Heart left ventricle (tissue), 13 donors: ENCODE data around the gene DOCK1.

Experiments
- CTCF ChIP-seq, 12 donors: fragments of 200-600 bp; sonication (generic) in 4 of 12; IDR thresholded peaks; one replicate each; pipeline versions ENCODE4 v1.5.0 to v1.8.0; 2018 to 2022; ENCODE audit warnings: antibody characterized with exemption in 12 of 12, mild to moderate bottlenecking in 5 of 12
- POLR2A ChIP-seq, 2 donors: fragments of 450-650 bp; IDR thresholded peaks; one replicate each; pipeline ENCODE4 v1.6.1; 2017; ENCODE audit warnings: antibody characterized with exemption in 2 of 2, mild to moderate bottlenecking in 2 of 2, moderate library complexity in 2 of 2
- donor health status: ischemic (EF 13 %, LVEDD 7.1; RV severe dilation, severe dysfunction).
- donor health status: DM: no; HTN: yes; CAD: no.
- donor health status: DM: no; HTN: no; CAD: no.
- donor health status: ischemic (EF 25% LVEDD 6.9; RV normal size, moderate dysfunction).
- donor health status: ischemic (EF 25% LVEDD 5.7; RV mildly dilated, moderate dysfunction).
- donor health status: ischemic (EF 35%, LVEDD 5.7; RV mildly dilated, moderate dysfunction).
- donor health status: nonischemic (EF 11% LVEDD 7.7; RV severe dilation, severe dysfunction).
- donor health status: DM: yes; HTN: yes; CAD: no.
- donor health status: PGD.
- donor health status: ischemic (EF 29% LVEDD 5.4; RV normal size, mild dysfunction).
- donor health status: nonischemic (EF 23%, LVEDD 6.1; RV moderate dilation, normal function).

GRCh38 chr10:127319691-127320090 is 414.5 kb downstream of the DOCK1 start:
- TF ChIP-seq CTCF (IDR thresholded peaks at IDR 0.05): no peak
- no peak for TF ChIP-seq POLR2A (IDR thresholded peaks at IDR 0.05)
